WTC11 (cell line): ENCODE measurements around the gene SUCLG1.
"Not testable (repeated sequence)": the region's sequence is repeated elsewhere in the genome, so short reads cannot be mapped to it uniquely, and the experiment has no call there.

Experiments used
- CREB1 ChIP-seq: sonication (generic); formaldehyde crosslinking; IDR thresholded peaks from 2 replicates; pipeline ENCODE4 v1.8.0; 2023; ENCODE audit warnings: mild to moderate bottlenecking, missing genetic modification reagents
- CTCF ChIP-seq: fragments of 200-600 bp; IDR thresholded peaks from 2 replicates; pipeline ENCODE4 v1.8.0; 2022; ENCODE audit warnings: antibody characterized with exemption

GRCh38 chr2:84399839-84400238 lies 59.2 kb downstream of the SUCLG1 start:
- TF ChIP-seq CREB1, CTCF: not testable (repeated sequence)
